Pancreas (tissue), 10 donors: ENCODE measurements around the gene KHDRBS1. TPM values are rescaled to one million over a fixed set of nuclear protein-coding genes. Genes with fewer than 3 reads are reported as not detected.
A peak's percentile ranks its signal among the peaks of the same experiment; 100 is the strongest.

Experiments
- ATAC-seq, 4 donors: fragments of 200-7000 bp; cut with Tn5 transposase; one replicate each; pipeline versions ENCODE4 v1.8.0 to v1.9.1; 2020; ENCODE audit warnings: mild to moderate bottlenecking in 4 of 4, moderate library complexity in 4 of 4
- DNase-seq, 6 donors: peaks; one replicate each; pipeline ENCODE4 v3.0.0-alpha.2; 2020
- FAIRE-seq: peaks from 2 replicates; lab custom pipeline; 2012; peaks lifted over from hg19 to GRCh38; lab: Jason Lieb, UNC
- H3K27ac ChIP-seq, 4 donors: fragments of 200-600 bp; sonication (generic); 1 replicate in 3 of 4; 2 replicates in 1 of 4; pipeline versions ENCODE4 v1.5.0 to v1.8.0; 2020
- H3K27me3 ChIP-seq, 4 donors: fragments of 200-600 bp; one replicate each; pipeline ENCODE4 v1.8.0; 2021
- H3K36me3 ChIP-seq, 3 donors: fragments of 200-600 bp; sonication (generic) in 1 of 3; one replicate each; pipeline versions ENCODE4 v1.5.0 to v1.8.0; 2020 to 2021
- H3K4me1 ChIP-seq, 3 donors: fragments of 200-600 bp; one replicate each; pipeline ENCODE4 v1.8.0; 2021
- H3K4me3 ChIP-seq, 4 donors: fragments of 200-600 bp; sonication (generic) in 2 of 4; one replicate each; pipeline versions ENCODE4 v1.5.0 to v1.8.0; 2020 to 2021
- H3K9me3 ChIP-seq, 4 donors: fragments of 200-600 bp; one replicate each; pipeline ENCODE4 v1.8.0; 2021
- WGBS, 2 donors: extraction: QIAGEN DNeasy Blood & Tissue Kit; methylation state at CpG; one replicate each; pipeline ENCODE4 v1.1.7; 2013; 5-methylcytosine and 5-hydroxymethylcytosine counted together
- intact Hi-C, 3 donors: fragments of 100-400 bp; cut with DNase I; formaldehyde crosslinking; loops; one replicate each; pipeline versions ENCODE4 v1.11.1 to v1.14.2; 2022
- polyA plus RNA-seq, 2 donors: library from polyadenylated mRNA; stranded (reverse); fragments of 200-250 nt; gene quantifications; one replicate each; pipeline ENCODE4 v1.2.3, GENCODE V29; 2013
- total RNA-seq, 6 donors: library from RNA; stranded (reverse); fragmentation: NEBNext Ultra II Directional in 4 of 6; extraction: Animal tissue kit (Norgen Biotek cat#: 25700) in 4 of 6; gene quantifications; one replicate each; pipeline versions ENCODE4 v1.2.1 to v1.2.4, GENCODE V29; 2021 to 2023
- TF ChIP-seq, protein P1 (sequence below), 4 donors: fragments of 200-600 bp; sonication (generic) in 3 of 4; IDR thresholded peaks; one replicate each; pipeline versions ENCODE4 v1.5.0 to v1.8.0; 2021; ENCODE audit warnings: antibody characterized with exemption in 4 of 4
- donor health status: healthy with polysubstance abuse.
- donor health status: DM: no; HTN: no; CAD: no; lungs with moderate emphysema.
- donor health status: DM: no; HTN: no; CAD: no.
- donor health status: control.
- donor health status: control.
- donor health status: Bipolar disorder and iron deficiency.
- donor health status: DM: yes; HTN: yes; CAD: no.
- donor health status: DM: no; HTN: no; CAD: no.
- donor health status: DM: no; HTN: no; CAD: no.
- donor health status: DM: yes; HTN: yes; CAD: no.

KHDRBS1 gene
- total and polyA plus RNA-seq, 8 donors: 22.8 to 56.7 (median 41.2) TPM

- no peaks in the 10 kb centered on the region for H3K27me3 ChIP-seq
- WGBS, 2 donors: 83 to 94% methylated on average over 1 of the region's 1 CpG
- no peaks in the 10 kb centered on the region for H3K4me1 ChIP-seq
- peaks cover 4 to 38% (median 26%) of the 10 kb centered on the region in 3 donors for H3K36me3 ChIP-seq
- H3K9me3 ChIP-seq: no peaks in the 10 kb centered on the region
- H3K4me3 ChIP-seq: no peak overlapping the region
- FAIRE-seq (no peak), ATAC-seq (no peak), DNase-seq (no peak)
- no peak overlapping the region for H3K27ac ChIP-seq
- TF ChIP-seq, protein P1, sequence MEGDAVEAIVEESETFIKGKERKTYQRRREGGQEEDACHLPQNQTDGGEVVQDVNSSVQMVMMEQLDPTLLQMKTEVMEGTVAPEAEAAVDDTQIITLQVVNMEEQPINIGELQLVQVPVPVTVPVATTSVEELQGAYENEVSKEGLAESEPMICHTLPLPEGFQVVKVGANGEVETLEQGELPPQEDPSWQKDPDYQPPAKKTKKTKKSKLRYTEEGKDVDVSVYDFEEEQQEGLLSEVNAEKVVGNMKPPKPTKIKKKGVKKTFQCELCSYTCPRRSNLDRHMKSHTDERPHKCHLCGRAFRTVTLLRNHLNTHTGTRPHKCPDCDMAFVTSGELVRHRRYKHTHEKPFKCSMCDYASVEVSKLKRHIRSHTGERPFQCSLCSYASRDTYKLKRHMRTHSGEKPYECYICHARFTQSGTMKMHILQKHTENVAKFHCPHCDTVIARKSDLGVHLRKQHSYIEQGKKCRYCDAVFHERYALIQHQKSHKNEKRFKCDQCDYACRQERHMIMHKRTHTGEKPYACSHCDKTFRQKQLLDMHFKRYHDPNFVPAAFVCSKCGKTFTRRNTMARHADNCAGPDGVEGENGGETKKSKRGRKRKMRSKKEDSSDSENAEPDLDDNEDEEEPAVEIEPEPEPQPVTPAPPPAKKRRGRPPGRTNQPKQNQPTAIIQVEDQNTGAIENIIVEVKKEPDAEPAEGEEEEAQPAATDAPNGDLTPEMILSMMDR (IDR thresholded peaks at IDR 0.05): no peak
- intact Hi-C loops: no loop called here
Observed at GRCh38 chr1:32044234-32044633, 30.6 kb downstream of the KHDRBS1 start.

GRCh38 chr1:32045772-32046171 lies 32.1 kb downstream of the KHDRBS1 start:
- 86 to 89% methylated on average over 2 of the region's 2 CpGs for WGBS, 2 donors

DNA sequence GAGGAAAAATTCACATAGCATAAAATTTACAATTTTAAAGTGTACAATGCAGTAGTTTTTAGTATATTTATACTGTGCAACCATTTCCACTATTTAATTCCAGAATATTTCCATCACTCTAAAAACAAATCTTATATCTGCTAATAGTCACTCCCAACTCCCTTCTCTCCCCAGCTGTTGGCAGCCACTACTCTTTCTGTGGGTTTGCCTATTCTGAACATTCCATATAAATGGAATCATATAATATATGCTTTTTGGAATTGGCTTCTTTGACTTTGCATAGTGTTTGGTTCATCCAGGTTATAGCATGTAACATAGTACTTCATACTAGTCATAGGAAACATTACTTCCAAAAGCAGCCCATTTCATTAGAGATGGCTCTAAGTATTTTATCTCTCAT lies 34.0 kb downstream of the KHDRBS1 start:
- Histone ChIP-seq H3K4me1 (no peaks in the 10 kb centered on the region), H3K9me3 (no peaks in the 10 kb centered on the region), H3K27me3 (no peaks in the 10 kb centered on the region), H3K36me3 (peaks cover 0 to 49% (median 4%) of the 10 kb centered on the region in 3 donors), H3K4me3 (no peak overlapping the region), H3K27ac (no peak overlapping the region)
- ATAC-seq (no peak), FAIRE-seq (no peak), DNase-seq (no peak)
- intact Hi-C loops: no loop called here
- TF ChIP-seq, protein P1 (IDR thresholded peaks at IDR 0.05): no peak

More at GRCh38 chr1:32045772-32046171, 32.1 kb downstream of the KHDRBS1 start:
- ATAC-seq: peak in 1 of 4 donors; percentile 44
- Histone ChIP-seq H3K27me3 (no peaks in the 10 kb centered on the region), H3K9me3 (no peaks in the 10 kb centered on the region), H3K36me3 (peaks cover 0 to 38% (median 14%) of the 10 kb centered on the region in 3 donors), H3K4me1 (no peaks in the 10 kb centered on the region), H3K4me3 (no peak overlapping the region), H3K27ac (no peak overlapping the region)
- intact Hi-C loops: no loop called here
- FAIRE-seq: no peak
- TF ChIP-seq, protein P1 (IDR thresholded peaks at IDR 0.05): no peak
- DNase-seq: no peak

- WGBS, 2 donors: 81 to 87% methylated on average over 2 of the region's 2 CpGs
- ATAC-seq (no peak), FAIRE-seq (no peak), DNase-seq (no peak)
- Histone ChIP-seq H3K9me3 (no peaks in the 10 kb centered on the region), H3K27ac (no peak overlapping the region), H3K27me3 (no peaks in the 10 kb centered on the region), H3K4me3 (no peak overlapping the region), H3K36me3 (peaks cover 0 to 52% (median 4%) of the 10 kb centered on the region in 3 donors), H3K4me1 (no peaks in the 10 kb centered on the region)
- intact Hi-C loops: no loop called here
- TF ChIP-seq, protein P1 (IDR thresholded peaks at IDR 0.05): no peak
Observed at GRCh38 chr1:32048440-32048839, 34.8 kb downstream of the KHDRBS1 start.

- H3K9me3 ChIP-seq: no peaks in the 10 kb centered on the region
- no peak for ATAC-seq
- intact Hi-C loops: no loop called here
- no peak for FAIRE-seq
- WGBS, 2 donors: 98 to 100% methylated on average over 1 of the region's 1 CpG
- H3K36me3 ChIP-seq: peaks cover 0 to 51% (median 3%) of the 10 kb centered on the region in 3 donors
- TF ChIP-seq, protein P1 (IDR thresholded peaks at IDR 0.05): no peak
- no peak for DNase-seq
- H3K27me3 ChIP-seq: no peaks in the 10 kb centered on the region
- H3K27ac ChIP-seq: no peak overlapping the region
- no peaks in the 10 kb centered on the region for H3K4me1 ChIP-seq
- no peak overlapping the region for H3K4me3 ChIP-seq
Observed at GRCh38 chr1:32051706-32052105, 38.0 kb downstream of the KHDRBS1 start.
